ENCODE measurements around the gene MDFI. TPM values are rescaled to one million over a fixed set of nuclear protein-coding genes. Genes with fewer than 3 reads are reported as not detected.

Gene MDFI
- total RNA-seq, 4 donors from 2014 or later, result 1.4 to 6.5 (median 2.3) TPM; not detected in 1

DNA sequence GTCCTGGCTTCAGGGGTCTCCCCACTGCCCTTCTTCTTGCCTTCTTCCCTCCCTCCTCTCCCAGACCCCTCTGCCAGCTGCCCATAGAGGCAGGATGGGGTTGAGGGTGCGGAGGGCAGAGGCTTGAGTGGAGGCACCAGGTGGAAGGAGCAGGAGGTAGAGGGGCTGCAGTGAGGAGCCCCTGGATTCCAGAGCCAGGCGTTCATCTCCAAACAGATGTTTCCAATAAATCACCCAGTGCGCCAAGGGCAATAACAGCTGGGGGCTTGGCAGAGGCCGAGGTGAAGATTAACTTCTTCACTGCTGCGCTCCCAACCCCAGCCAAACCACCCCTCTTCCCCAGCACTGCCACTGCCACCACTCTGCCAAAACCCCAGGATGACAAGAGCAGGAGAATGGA, 10.7 kb downstream of the MDFI start:
- H3K27ac ChIP-seq, result no peak overlapping the region
- WGBS, 2 donors (ENCODE audit: low coverage in 1 of 2), result 58% methylated on average over 2 of the region's 5 CpGs; no CpG with 5 or more reads in 1 of the 2 donors

DNA sequence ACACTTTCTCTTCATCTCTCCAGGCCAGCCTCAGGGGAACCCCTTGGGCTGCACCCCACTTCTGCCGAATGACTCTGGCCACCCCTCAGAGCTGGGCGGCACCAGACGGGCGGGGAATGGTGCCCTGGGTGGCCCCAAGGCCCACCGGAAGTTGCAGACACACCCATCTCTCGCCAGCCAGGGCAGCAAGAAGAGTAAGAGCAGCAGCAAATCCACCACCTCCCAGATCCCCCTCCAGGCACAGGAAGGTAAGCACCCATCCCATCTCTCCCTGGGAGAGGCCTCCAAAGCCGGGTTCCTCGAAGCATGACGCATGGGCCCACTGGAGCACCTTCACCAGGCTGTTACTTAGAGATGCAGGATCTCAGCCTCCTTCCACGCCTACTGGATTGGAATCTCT, 11.3 kb downstream of the MDFI start:
- Histone ChIP-seq H3K36me3 (no peaks in the 10 kb centered on the region), H3K4me3 (no peak overlapping the region), H3K27ac (no peak overlapping the region), H3K27me3 (peaks cover 43% of the 10 kb centered on the region), H3K4me1 (no peaks in the 10 kb centered on the region), H3K9me3 (no peaks in the 10 kb centered on the region)
- ATAC-seq, result no peak
- no peak for TF ChIP-seq EP300 (IDR thresholded peaks at IDR 0.05)
- no peak for TF ChIP-seq CTCF (IDR thresholded peaks at IDR 0.05)
- no peak for TF ChIP-seq POLR2A (IDR thresholded peaks at IDR 0.05)
- no peak for TF ChIP-seq POLR2AphosphoS5 (IDR thresholded peaks at IDR 0.05)
- 100% methylated on average over 1 of the region's 10 CpGs; no CpG with 5 or more reads in 1 of the 2 donors for whole genome bisulfite sequencing, 2 donors (ENCODE audit: low coverage in 1 of 2)

More for the DNA sequence above, 10.7 kb downstream of the MDFI start:
- Histone ChIP-seq H3K4me3 (no peak overlapping the region), H3K4me1 (no peaks in the 10 kb centered on the region), H3K9me3 (no peaks in the 10 kb centered on the region), H3K27me3 (peaks cover 38% of the 10 kb centered on the region), H3K36me3 (no peaks in the 10 kb centered on the region)
- TF ChIP-seq EP300 (IDR thresholded peaks at IDR 0.05) (no peak), POLR2AphosphoS5 (IDR thresholded peaks at IDR 0.05) (no peak), CTCF (IDR thresholded peaks at IDR 0.05) (no peak), POLR2A (IDR thresholded peaks at IDR 0.05) (no peak)
- ATAC-seq, result no peak

- WGBS, 2 donors (ENCODE audit: low coverage in 1 of 2), result 100% methylated on average over 1 of the region's 2 CpGs; no CpG with 5 or more reads in 1 of the 2 donors
- no peak for TF ChIP-seq CTCF (IDR thresholded peaks at IDR 0.05)
- no peak for TF ChIP-seq POLR2AphosphoS5 (IDR thresholded peaks at IDR 0.05)
- no peak for TF ChIP-seq POLR2A (IDR thresholded peaks at IDR 0.05)
- TF ChIP-seq EP300 (IDR thresholded peaks at IDR 0.05), result no peak
- no peak for ATAC-seq
Observed at GRCh38 chr6:41650120-41650519, 11.9 kb downstream of the MDFI start.

GRCh38 chr6:41651246-41651961, 13.1 kb downstream of the MDFI start:
- Histone ChIP-seq H3K27me3 (peaks cover 43% of the 10 kb centered on the region), H3K9me3 (no peaks in the 10 kb centered on the region), H3K27ac (no peak overlapping the region), H3K36me3 (no peaks in the 10 kb centered on the region), H3K4me1 (peaks cover 0 to 3% (median 0%) of the 10 kb centered on the region in 3 donors), H3K4me3 (no peak overlapping the region)
- TF ChIP-seq POLR2A (IDR thresholded peaks at IDR 0.05), result no peak
- TF ChIP-seq EP300 (IDR thresholded peaks at IDR 0.05), result no peak
- TF ChIP-seq POLR2AphosphoS5 (IDR thresholded peaks at IDR 0.05), result no peak
- no peak for TF ChIP-seq CTCF (IDR thresholded peaks at IDR 0.05)
- ATAC-seq, result no peak
- 76 to 100% methylated on average over 2 to 4 of the region's 11 CpGs for WGBS, 2 donors (ENCODE audit: low coverage in 1 of 2)

More at GRCh38 chr6:41650120-41650519, 11.9 kb downstream of the MDFI start:
- Histone ChIP-seq H3K36me3 (no peaks in the 10 kb centered on the region), H3K27ac (no peak overlapping the region), H3K4me3 (no peak overlapping the region), H3K4me1 (no peaks in the 10 kb centered on the region), H3K27me3 (peaks cover 40% of the 10 kb centered on the region), H3K9me3 (no peaks in the 10 kb centered on the region)
